Right lobe of liver (tissue), 6 donors: ENCODE data around the gene ERICH2. TPM values are rescaled to one million over a fixed set of nuclear protein-coding genes. Genes with fewer than 3 reads are reported as not detected.
A peak's percentile ranks its signal among the peaks of the same experiment; 100 is the strongest.

Experiments
- ATAC-seq, 4 donors: fragments of 200-7000 bp; cut with Tn5 transposase; one replicate each; pipeline ENCODE4 v1.9.1; 2020; ENCODE audit warnings: mild to moderate bottlenecking in 4 of 4, moderate library complexity in 4 of 4
- DNase-seq, 3 donors: peaks; one replicate each; pipeline ENCODE4 v3.0.0-alpha.2; 2020
- H3K27ac ChIP-seq, 3 donors: fragments of 200-600 bp; one replicate each; pipeline ENCODE4 v1.8.0; 2022
- H3K27me3 ChIP-seq, 2 donors: fragments of 200-600 bp; one replicate each; pipeline ENCODE4 v1.8.0; 2022
- H3K36me3 ChIP-seq, 4 donors: fragments of 200-600 bp; sonication (generic) in 1 of 4; one replicate each; pipeline versions ENCODE4 v1.5.1 to v1.8.0; 2017 to 2022; ENCODE audit warnings: control low read depth in 1 of 4
- H3K4me1 ChIP-seq, 4 donors: fragments of 200-600 bp; sonication (generic) in 1 of 4; one replicate each; pipeline versions ENCODE4 v1.5.1 to v1.8.0; 2017 to 2022; ENCODE audit warnings: control low read depth in 1 of 4
- H3K4me3 ChIP-seq, 3 donors: fragments of 200-600 bp; one replicate each; pipeline ENCODE4 v1.8.0; 2022
- H3K9me3 ChIP-seq, 4 donors: fragments of 200-600 bp; sonication (generic) in 1 of 4; one replicate each; pipeline versions ENCODE4 v1.5.1 to v1.8.0; 2017 to 2022; ENCODE audit warnings: control low read depth in 1 of 4
- POLR2A ChIP-seq: fragments of 450-650 bp; IDR thresholded peaks from one replicate; pipeline ENCODE4 v1.6.1; 2017; ENCODE audit warnings: antibody characterized with exemption, mild to moderate bottlenecking
- WGBS: methylation state at CpG from one replicate; pipeline ENCODE4 v1.1.6; 2018; ENCODE audit warnings: low coverage, low lambda C conversion rate; ENCODE audit not compliant: insufficient coverage; ENCODE audit errors: missing lambda C conversion rate; 5-methylcytosine and 5-hydroxymethylcytosine counted together
- intact Hi-C, 2 donors: fragments of 100-400 bp; cut with DNase I; formaldehyde crosslinking; loops; one replicate each; pipeline versions ENCODE4 v1.11.2 to v1.14.1; 2022
- long read RNA-seq: library from polyadenylated mRNA; unstranded; transcript quantifications from one replicate; pipeline ENCODE4 v2.0.0, GENCODE V29; 2019
- total RNA-seq, 6 experiments: library from RNA; depleted of rRNA in 2 of 6; stranded (reverse); fragments of >200 nt in 2 of 6; fragmentation: NEBNext Ultra II Directional in 3 of 6; extraction: Animal tissue kit (Norgen Biotek cat#: 25700) in 3 of 6; gene quantifications; one replicate each; pipeline versions ENCODE4 v1.1.0 to v1.2.4, GENCODE V29; 2016 to 2023
- TF ChIP-seq, protein P1 (sequence below), 4 donors: fragments of 200-600 bp in 3 of 4; fragments of 450-650 bp in 1 of 4; IDR thresholded peaks; one replicate each; pipeline versions ENCODE4 v1.5.1 to v1.8.0; 2016 to 2022; ENCODE audit warnings: antibody characterized with exemption in 4 of 4, mild to moderate bottlenecking in 2 of 4
- donor health status: DM: no; HTN: yes; CAD: no.
- donor health status: DM: no; HTN: no; CAD: no.
- donor health status: DM: no; HTN: no; CAD: no.
- donor health status: DM: no; HTN: yes; CAD: no.
- donor health status: DM: no; HTN: yes; CAD: no.

The ERICH2 gene
- total RNA-seq, result 1 to 10 TPM in 2 of 6 experiments, under 1 TPM in 1, not detected in 3; 0.53 to 1.2 (median 1.1) TPM
- long read RNA-seq, result 0 reads

DNA sequence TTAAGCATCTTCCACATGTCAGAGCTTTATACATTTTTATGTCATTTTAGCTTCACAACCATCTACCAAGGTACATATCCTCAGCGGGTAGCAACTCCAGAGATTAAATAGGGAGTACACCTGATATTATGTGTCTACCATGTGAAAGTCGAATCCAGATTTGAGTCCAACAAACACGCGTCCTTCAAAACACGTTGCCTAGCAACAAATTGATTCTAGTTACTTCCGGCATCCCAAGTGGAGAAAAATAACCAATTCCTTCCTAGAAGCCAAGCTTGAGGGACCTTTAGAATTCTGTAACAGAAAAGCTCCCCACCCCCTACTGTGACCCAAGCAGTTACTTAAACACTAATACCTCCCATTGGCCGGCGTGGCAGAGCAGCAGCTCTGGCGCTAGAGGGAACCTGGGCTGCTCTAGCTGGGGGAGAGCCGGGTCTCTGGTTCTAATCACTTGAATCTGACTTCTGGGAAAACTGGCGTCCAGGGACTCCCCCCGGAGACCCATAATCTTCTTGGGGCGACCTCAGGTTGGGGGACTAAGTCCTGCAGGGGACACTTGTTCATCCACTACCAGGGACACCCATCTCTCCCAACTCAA is at the start of gene ERICH2:
Gene ERICH2, plus strand, starts transcription at position 371 of the 598 bp plus-strand sequence. CDS start 304 bp downstream, outside the sequence.
- peak within 1 kb of the TSS; percentile 45 to 69 (median 61) for H3K4me3 ChIP-seq
- H3K4me1 ChIP-seq, result peaks cover 0 to 4% (median 0%) of the 10 kb centered on the region in 4 donors
- ATAC-seq (peak; percentile 69 to 75 (median 72)), DNase-seq (peak; percentile 56 to 70 (median 63))
- no peaks in the 10 kb centered on the region for H3K9me3 ChIP-seq
- intact Hi-C loops, result no loop called here
- 5% methylated on average over 13 of the region's 13 CpGs for WGBS
- no peaks in the 10 kb centered on the region for H3K36me3 ChIP-seq
- no peaks in the 10 kb centered on the region for H3K27me3 ChIP-seq
- TF ChIP-seq POLR2A, result peak; percentile 47
- TF ChIP-seq, protein P1, sequence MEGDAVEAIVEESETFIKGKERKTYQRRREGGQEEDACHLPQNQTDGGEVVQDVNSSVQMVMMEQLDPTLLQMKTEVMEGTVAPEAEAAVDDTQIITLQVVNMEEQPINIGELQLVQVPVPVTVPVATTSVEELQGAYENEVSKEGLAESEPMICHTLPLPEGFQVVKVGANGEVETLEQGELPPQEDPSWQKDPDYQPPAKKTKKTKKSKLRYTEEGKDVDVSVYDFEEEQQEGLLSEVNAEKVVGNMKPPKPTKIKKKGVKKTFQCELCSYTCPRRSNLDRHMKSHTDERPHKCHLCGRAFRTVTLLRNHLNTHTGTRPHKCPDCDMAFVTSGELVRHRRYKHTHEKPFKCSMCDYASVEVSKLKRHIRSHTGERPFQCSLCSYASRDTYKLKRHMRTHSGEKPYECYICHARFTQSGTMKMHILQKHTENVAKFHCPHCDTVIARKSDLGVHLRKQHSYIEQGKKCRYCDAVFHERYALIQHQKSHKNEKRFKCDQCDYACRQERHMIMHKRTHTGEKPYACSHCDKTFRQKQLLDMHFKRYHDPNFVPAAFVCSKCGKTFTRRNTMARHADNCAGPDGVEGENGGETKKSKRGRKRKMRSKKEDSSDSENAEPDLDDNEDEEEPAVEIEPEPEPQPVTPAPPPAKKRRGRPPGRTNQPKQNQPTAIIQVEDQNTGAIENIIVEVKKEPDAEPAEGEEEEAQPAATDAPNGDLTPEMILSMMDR (IDR thresholded peaks at IDR 0.05), result peak in 3 of 4 donors; percentile 8 to 21 (median 14)
- peak within 1 kb of the TSS in 2 of 3 donors; percentile 30 to 59 for H3K27ac ChIP-seq

GRCh38 chr2:170721678-170722077 is 48.5 kb upstream of the ERICH2 start:
- ATAC-seq, result no peak
- no peak for DNase-seq
- Histone ChIP-seq H3K36me3 (no peaks in the 10 kb centered on the region), H3K4me1 (no peaks in the 10 kb centered on the region), H3K9me3 (no peaks in the 10 kb centered on the region), H3K4me3 (no peak overlapping the region), H3K27me3 (no peaks in the 10 kb centered on the region), H3K27ac (no peak overlapping the region)
- WGBS, result 56% methylated on average over 3 of the region's 3 CpGs
- intact Hi-C loops, result no loop called here
- TF ChIP-seq, protein P1 (IDR thresholded peaks at IDR 0.05), result no peak
- TF ChIP-seq POLR2A, result no peak

DNA sequence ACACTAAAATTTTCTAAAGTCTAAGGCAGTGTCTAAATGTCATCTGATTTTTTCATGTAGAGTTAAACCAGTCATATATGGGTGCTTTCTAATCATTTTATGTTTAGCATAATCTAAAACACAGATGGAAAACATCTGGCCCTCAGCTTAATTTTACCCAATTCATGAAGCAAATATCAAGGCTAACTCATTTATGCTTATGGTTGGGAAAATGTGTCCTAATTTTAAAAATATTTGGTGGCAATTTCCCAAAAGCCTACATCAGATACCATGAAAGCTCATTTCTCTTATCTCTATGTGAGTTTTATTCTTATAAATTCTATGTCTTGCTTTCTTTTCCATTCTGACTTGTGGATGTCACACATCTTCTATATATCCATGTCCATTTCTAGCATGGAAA is 47.9 kb upstream of the ERICH2 start:
- Histone ChIP-seq H3K4me1 (no peaks in the 10 kb centered on the region), H3K27ac (no peak overlapping the region), H3K9me3 (no peaks in the 10 kb centered on the region), H3K36me3 (no peaks in the 10 kb centered on the region), H3K27me3 (no peaks in the 10 kb centered on the region), H3K4me3 (no peak overlapping the region)
- DNase-seq (no peak), ATAC-seq (no peak)
- TF ChIP-seq POLR2A, result no peak
- TF ChIP-seq, protein P1 (IDR thresholded peaks at IDR 0.05), result no peak
- intact Hi-C loops, result no loop called here

GRCh38 chr2:170723446-170723958 is 46.7 kb upstream of the ERICH2 start:
- intact Hi-C loops, result no loop called here
- H3K27me3 ChIP-seq, result no peaks in the 10 kb centered on the region
- WGBS, result 78% methylated on average over 2 of the region's 2 CpGs

More at GRCh38 chr2:170723446-170723958, 46.7 kb upstream of the ERICH2 start:
- no peaks in the 10 kb centered on the region for H3K4me1 ChIP-seq
- TF ChIP-seq POLR2A, result no peak
- TF ChIP-seq, protein P1 (IDR thresholded peaks at IDR 0.05), result no peak
- no peaks in the 10 kb centered on the region for H3K36me3 ChIP-seq
- DNase-seq, result no peak
- no peak for ATAC-seq
- no peak overlapping the region for H3K4me3 ChIP-seq
- H3K27ac ChIP-seq, result no peak overlapping the region
- no peaks in the 10 kb centered on the region for H3K9me3 ChIP-seq
